GM12873 (cell line): ENCODE data around the gene GLI3.

ENCODE experiments used
- TF ChIP-seq, protein P1 (sequence below): IDR thresholded peaks from 2 replicates; pipeline ENCODE4 v1.5.1; 2012; ENCODE audit warnings: low read depth, mild to moderate bottlenecking, moderate library complexity, low read length, control low read depth; ENCODE audit not compliant: insufficient read depth; ENCODE audit errors: missing control alignments

GLI3 gene

GRCh38 chr7:42110333-42110732 lies 126.7 kb downstream of the GLI3 start:
- TF ChIP-seq, protein P1, sequence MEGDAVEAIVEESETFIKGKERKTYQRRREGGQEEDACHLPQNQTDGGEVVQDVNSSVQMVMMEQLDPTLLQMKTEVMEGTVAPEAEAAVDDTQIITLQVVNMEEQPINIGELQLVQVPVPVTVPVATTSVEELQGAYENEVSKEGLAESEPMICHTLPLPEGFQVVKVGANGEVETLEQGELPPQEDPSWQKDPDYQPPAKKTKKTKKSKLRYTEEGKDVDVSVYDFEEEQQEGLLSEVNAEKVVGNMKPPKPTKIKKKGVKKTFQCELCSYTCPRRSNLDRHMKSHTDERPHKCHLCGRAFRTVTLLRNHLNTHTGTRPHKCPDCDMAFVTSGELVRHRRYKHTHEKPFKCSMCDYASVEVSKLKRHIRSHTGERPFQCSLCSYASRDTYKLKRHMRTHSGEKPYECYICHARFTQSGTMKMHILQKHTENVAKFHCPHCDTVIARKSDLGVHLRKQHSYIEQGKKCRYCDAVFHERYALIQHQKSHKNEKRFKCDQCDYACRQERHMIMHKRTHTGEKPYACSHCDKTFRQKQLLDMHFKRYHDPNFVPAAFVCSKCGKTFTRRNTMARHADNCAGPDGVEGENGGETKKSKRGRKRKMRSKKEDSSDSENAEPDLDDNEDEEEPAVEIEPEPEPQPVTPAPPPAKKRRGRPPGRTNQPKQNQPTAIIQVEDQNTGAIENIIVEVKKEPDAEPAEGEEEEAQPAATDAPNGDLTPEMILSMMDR: no peak

- TF ChIP-seq, protein P1: no peak
These were observed 128.0 kb downstream of the GLI3 start for GRCh38 chr7:42108803-42109528.

DNA sequence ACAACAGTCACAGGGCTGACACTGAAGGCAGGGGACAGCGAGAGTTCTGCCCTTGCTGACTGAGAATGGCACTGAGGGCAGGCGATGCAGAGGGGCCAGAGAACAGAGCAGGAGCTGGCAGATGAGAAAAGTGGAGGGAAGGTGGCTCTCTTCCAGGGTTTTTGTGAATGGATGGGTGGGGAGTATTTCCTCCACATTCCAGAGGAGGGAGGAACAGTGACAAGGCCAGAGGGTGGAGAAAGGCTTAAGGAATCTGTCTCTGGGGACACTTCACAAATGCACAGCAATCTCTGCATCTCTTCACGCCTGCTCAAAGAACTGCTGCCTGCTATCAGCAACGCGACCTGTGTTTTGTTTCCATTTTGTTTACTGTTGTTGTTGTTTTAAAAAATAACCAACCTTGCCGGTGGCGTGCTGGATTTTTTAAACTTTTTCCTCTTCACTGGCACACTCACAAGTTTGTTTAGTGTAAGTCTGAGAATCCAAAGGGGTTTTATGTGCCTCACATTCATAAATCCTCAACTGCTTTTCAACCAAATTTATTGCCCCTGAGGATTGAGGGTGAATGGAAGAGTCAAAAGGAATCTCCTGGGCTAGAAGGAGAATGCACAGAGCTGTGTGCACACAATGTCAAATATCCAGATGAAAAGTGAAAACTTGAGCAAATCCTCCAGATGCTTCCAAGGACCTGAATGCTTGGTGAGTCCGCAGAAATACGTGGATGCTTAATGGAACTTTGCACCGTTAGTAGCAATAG lies 129.3 kb downstream of the GLI3 start:
- TF ChIP-seq, protein P1: no peak

DNA sequence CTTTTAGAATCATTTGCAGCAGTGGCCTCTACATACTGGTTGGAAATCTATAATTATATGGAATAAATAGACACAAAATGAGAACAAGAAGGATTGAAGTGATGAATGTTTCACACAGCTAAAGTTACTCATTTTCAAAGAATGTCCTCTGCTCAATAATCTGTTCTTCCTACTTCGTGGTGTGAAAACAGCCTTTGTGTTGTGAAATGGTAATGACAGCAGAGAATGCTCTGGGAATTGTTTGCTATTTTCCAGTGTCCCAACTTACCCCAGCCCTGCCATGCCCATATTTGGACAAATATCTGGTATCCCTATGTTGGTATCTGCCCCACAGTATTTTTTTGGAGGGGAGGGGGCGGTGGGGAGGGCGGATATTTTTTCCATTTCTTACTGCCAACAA lies 130.4 kb downstream of the GLI3 start:
- TF ChIP-seq, protein P1: no peak

GRCh38 chr7:42105554-42106358 lies 131.3 kb downstream of the GLI3 start:
- TF ChIP-seq, protein P1: no peak

- TF ChIP-seq, protein P1: no peak
These were observed 132.3 kb downstream of the GLI3 start for GRCh38 chr7:42104694-42105093.

DNA sequence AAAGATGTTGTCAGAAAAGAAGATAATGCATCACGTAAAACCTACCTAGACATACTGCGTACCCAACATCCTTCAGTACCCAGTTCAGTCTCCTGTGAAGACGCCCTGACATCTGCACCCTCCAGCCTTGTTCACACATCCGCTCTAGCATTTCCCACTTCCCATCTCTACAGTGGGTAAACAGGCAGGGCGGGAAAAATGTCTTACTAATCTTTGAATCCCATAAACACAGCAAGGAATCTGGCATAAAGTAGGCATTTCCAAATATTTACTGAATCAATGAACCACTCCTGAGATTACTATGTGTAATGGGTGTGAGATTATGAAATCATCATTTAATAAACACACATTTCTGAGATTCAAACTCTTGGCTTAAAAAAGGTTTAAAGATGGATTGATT lies 132.8 kb downstream of the GLI3 start:
- TF ChIP-seq, protein P1: no peak
